Mesothelial cell of epicardium (in vitro differentiated cells): ENCODE data around the gene FNDC3B. TPM values are rescaled to one million over a fixed set of nuclear protein-coding genes. Genes with fewer than 3 reads are reported as not detected.
A peak's percentile ranks its signal among the peaks of the same experiment; 100 is the strongest.

Experiments used
- DNase-seq, 2 experiments: peaks; one replicate each; pipeline ENCODE4 v3.0.0; 2021; ENCODE audit warnings: low spot score in 2 of 2; ENCODE audit not compliant: unreplicated experiment in 2 of 2
- H3K27ac Mint-ChIP-seq: 2 replicates; pipeline ENCODE4 v1.8.0; 2021; ENCODE audit warnings: mixed read lengths
- H3K27me3 Mint-ChIP-seq: 2 replicates; pipeline ENCODE4 v1.8.0; 2021; ENCODE audit warnings: low read depth, mixed read lengths
- H3K36me3 Mint-ChIP-seq: 2 replicates; pipeline ENCODE4 v1.8.0; 2021; ENCODE audit warnings: mixed read lengths
- H3K4me1 Mint-ChIP-seq: 2 replicates; pipeline ENCODE4 v1.8.0; 2021; ENCODE audit warnings: mixed read lengths
- H3K4me3 Mint-ChIP-seq: 2 replicates; pipeline ENCODE4 v1.8.0; 2021; ENCODE audit warnings: mild to moderate bottlenecking, moderate library complexity, mixed read lengths
- H3K9me3 Mint-ChIP-seq: 2 replicates; pipeline ENCODE4 v1.8.0; 2021; ENCODE audit warnings: mixed read lengths
- CTCF ChIP-seq: fragments of 200-600 bp; sonication (generic); IDR thresholded peaks from one replicate; pipeline ENCODE4 v1.5.0; 2021; ENCODE audit warnings: antibody characterized with exemption; ENCODE audit not compliant: unreplicated experiment
- total RNA-seq: library from RNA; stranded (reverse); gene quantifications from 3 replicates; pipeline ENCODE4 v1.2.1, GENCODE V29; 2021

FNDC3B gene
- total RNA-seq, 1 donor from 2014 or later, result 131 TPM

- no peak overlapping the region for H3K4me3 Mint-ChIP-seq
- no peaks in the 10 kb centered on the region for H3K36me3 Mint-ChIP-seq
- TF ChIP-seq CTCF, result no peak
- H3K27me3 Mint-ChIP-seq, result no peaks in the 10 kb centered on the region
- peaks cover 13% of the 10 kb centered on the region for H3K9me3 Mint-ChIP-seq
- H3K4me1 Mint-ChIP-seq, result no peaks in the 10 kb centered on the region
- H3K27ac Mint-ChIP-seq, result peak overlapping the region; percentile 54
- DNase-seq, result no peak
Measured at GRCh38 chr3:172002512-172003078, 36.8 kb upstream of the FNDC3B start.

- H3K36me3 Mint-ChIP-seq, result no peaks in the 10 kb centered on the region
- no peak for TF ChIP-seq CTCF
- no peak overlapping the region for H3K4me3 Mint-ChIP-seq
- no peak for DNase-seq
- H3K27ac Mint-ChIP-seq, result no peak overlapping the region
- H3K9me3 Mint-ChIP-seq, result peaks cover 7% of the 10 kb centered on the region
- H3K27me3 Mint-ChIP-seq, result no peaks in the 10 kb centered on the region
- H3K4me1 Mint-ChIP-seq, result no peaks in the 10 kb centered on the region
Measured at GRCh38 chr3:172003146-172003545, 36.2 kb upstream of the FNDC3B start.

GRCh38 chr3:172007065-172007370, 32.4 kb upstream of the FNDC3B start:
- Mint-ChIP-seq H3K27ac (no peak overlapping the region), H3K36me3 (no peaks in the 10 kb centered on the region), H3K9me3 (no peaks in the 10 kb centered on the region), H3K4me3 (no peak overlapping the region), H3K27me3 (no peaks in the 10 kb centered on the region), H3K4me1 (no peaks in the 10 kb centered on the region)
- no peak for DNase-seq
- TF ChIP-seq CTCF, result no peak

DNA sequence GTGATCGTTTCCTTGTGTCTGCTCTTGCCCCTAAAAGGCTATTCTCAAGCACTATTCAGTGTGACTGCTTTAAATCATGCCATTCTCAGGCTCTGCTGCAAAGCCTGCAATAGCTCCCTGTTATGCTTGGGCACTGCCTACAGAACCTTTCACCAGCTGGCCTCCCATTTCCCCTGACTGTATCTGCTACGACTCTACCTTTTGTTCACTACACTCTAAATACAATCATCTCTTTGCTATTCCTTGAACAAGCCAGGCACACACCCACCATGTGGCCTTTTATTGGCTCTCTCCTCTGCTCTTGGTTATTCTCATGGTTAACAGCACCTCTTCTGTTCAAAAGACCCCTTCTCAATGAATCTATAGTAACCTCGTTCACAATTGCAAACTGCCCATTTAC, 29.6 kb upstream of the FNDC3B start:
- H3K27me3 Mint-ChIP-seq, result no peaks in the 10 kb centered on the region
- no peak for DNase-seq
- no peak for TF ChIP-seq CTCF
- H3K9me3 Mint-ChIP-seq, result no peaks in the 10 kb centered on the region
- no peaks in the 10 kb centered on the region for H3K36me3 Mint-ChIP-seq
- no peaks in the 10 kb centered on the region for H3K4me1 Mint-ChIP-seq
- no peak overlapping the region for H3K4me3 Mint-ChIP-seq
- no peak overlapping the region for H3K27ac Mint-ChIP-seq

DNA sequence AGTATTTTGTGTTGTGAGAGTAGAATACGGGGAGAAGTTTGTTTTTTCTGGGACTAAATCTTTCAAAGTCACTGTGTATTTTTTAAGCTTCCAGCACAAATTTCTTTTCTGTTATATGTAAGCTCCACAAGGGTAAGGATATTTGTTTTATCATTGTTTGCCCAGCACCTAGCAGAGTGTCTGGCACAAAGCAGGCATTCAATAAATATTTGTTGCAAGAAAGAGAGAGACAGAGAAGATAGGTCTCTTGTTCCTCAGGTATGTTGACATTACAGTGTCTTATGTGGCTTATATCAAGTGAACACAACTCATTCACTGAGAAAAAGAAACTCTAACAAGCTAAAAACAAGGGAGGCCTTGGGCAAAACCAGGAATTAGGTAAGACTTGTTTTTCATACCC, 26.6 kb upstream of the FNDC3B start:
- Mint-ChIP-seq H3K9me3 (peaks cover 6% of the 10 kb centered on the region), H3K36me3 (no peaks in the 10 kb centered on the region), H3K27ac (no peak overlapping the region), H3K27me3 (no peaks in the 10 kb centered on the region), H3K4me1 (no peaks in the 10 kb centered on the region), H3K4me3 (no peak overlapping the region)
- no peak for TF ChIP-seq CTCF
- DNase-seq, result no peak

DNA sequence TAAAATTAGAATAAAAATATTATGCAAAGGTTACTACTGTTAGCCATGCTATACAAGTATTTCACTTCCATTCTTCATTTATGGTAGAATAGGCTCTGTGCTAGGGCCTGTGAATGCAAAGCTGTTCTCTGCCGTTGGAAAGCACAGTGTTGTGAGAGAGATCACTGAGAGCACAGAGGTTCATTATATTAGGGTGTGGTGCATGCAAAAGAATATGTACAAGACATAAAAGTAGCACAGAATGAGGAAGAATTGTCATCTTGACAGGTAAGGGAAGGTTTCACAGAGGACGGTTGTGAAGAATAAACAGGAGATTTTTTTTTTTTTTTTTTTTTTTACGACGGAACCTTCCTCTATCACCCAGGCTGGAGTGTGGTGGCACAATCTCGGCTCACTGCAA, 25.2 kb upstream of the FNDC3B start:
- no peak overlapping the region for H3K27ac Mint-ChIP-seq
- no peak for DNase-seq
- H3K36me3 Mint-ChIP-seq, result no peaks in the 10 kb centered on the region
- no peaks in the 10 kb centered on the region for H3K4me1 Mint-ChIP-seq
- H3K27me3 Mint-ChIP-seq, result no peaks in the 10 kb centered on the region
- TF ChIP-seq CTCF, result no peak
- no peak overlapping the region for H3K4me3 Mint-ChIP-seq
- H3K9me3 Mint-ChIP-seq, result peaks cover 18% of the 10 kb centered on the region
